Sigmoid colon (tissue), 7 donors: Measurements from ENCODE around the gene FLVCR1. TPM values are rescaled to one million over a fixed set of nuclear protein-coding genes. Genes with fewer than 3 reads are reported as not detected.

Source experiments
- DNase-seq: peaks from one replicate; pipeline ENCODE4 v3.0.0-alpha.2; 2019
- H3K27ac ChIP-seq, 4 donors: fragments of 200-600 bp; sonication (generic); one replicate each; pipeline ENCODE4 v1.5.1; 2016 to 2019; ENCODE audit warnings: mild to moderate bottlenecking in 1 of 4
- H3K27me3 ChIP-seq, 3 donors: fragments of 200-600 bp; sonication (generic); one replicate each; pipeline ENCODE4 v1.5.1; 2019; ENCODE audit warnings: mild to moderate bottlenecking in 1 of 3
- H3K36me3 ChIP-seq, 4 donors: fragments of 200-600 bp; sonication (generic); one replicate each; pipeline ENCODE4 v1.5.1; 2016 to 2019
- H3K4me1 ChIP-seq, 4 donors: fragments of 200-600 bp; sonication (generic); one replicate each; pipeline ENCODE4 v1.5.1; 2017 to 2019
- H3K4me3 ChIP-seq, 4 donors: fragments of 200-600 bp; sonication (generic); one replicate each; pipeline ENCODE4 v1.5.1; 2017 to 2019; ENCODE audit warnings: mild to moderate bottlenecking in 2 of 4, moderate library complexity in 1 of 4
- H3K9me3 ChIP-seq, 4 donors: fragments of 200-600 bp in 3 of 4; sonication (generic) in 3 of 4; one replicate each; pipeline versions ENCODE4 v1.5.1 to v1.6.1; 2013 to 2019
- CTCF ChIP-seq, 4 experiments: fragments of 450-650 bp in 3 of 4; fragments of 200-600 bp in 1 of 4; IDR thresholded peaks; one replicate each; pipeline ENCODE4 v1.5.1; 2016 to 2019; ENCODE audit warnings: antibody characterized with exemption in 4 of 4, mild to moderate bottlenecking in 3 of 4, moderate library complexity in 2 of 4
- EP300 ChIP-seq, 4 donors: sonication (generic); formaldehyde crosslinking; IDR thresholded peaks; one replicate each; pipeline ENCODE4 v1.6.1; 2017; ENCODE audit warnings: antibody characterized with exemption in 4 of 4
- POLR2A ChIP-seq, 2 donors: fragments of 450-650 bp; IDR thresholded peaks; one replicate each; pipeline ENCODE4 v1.6.1; 2016; ENCODE audit warnings: antibody characterized with exemption in 2 of 2, mild to moderate bottlenecking in 2 of 2, moderate library complexity in 2 of 2
- POLR2AphosphoS5 ChIP-seq, 4 donors: sonication (generic); formaldehyde crosslinking; IDR thresholded peaks; one replicate each; pipeline ENCODE4 v1.6.1; 2017; ENCODE audit warnings: antibody characterized with exemption in 4 of 4
- WGBS, 2 donors: extraction: QIAGEN DNeasy Blood & Tissue Kit; methylation state at CpG; one replicate each; pipeline ENCODE4 v1.1.7; 2013; 5-methylcytosine and 5-hydroxymethylcytosine counted together
- intact Hi-C: fragments of 100-400 bp; cut with DNase I; formaldehyde crosslinking; loops from one replicate; pipeline ENCODE4 v1.15.1; 2023
- polyA plus RNA-seq, 3 donors: library from polyadenylated mRNA; stranded (reverse); fragments of 200-250 nt; gene quantifications; one replicate each; pipeline ENCODE4 v1.2.3, GENCODE V29; 2013
- total RNA-seq, 4 donors: library from RNA; depleted of rRNA; stranded (reverse); fragments of >200 nt; gene quantifications; one replicate each; pipeline ENCODE4 v1.1.0, GENCODE V29; 2016
- donor health status: healthy with polysubstance abuse.
- donor health status: Bipolar disorder and iron deficiency.
- donor health status: healthy.

The FLVCR1 gene
- total and polyA plus RNA-seq, 7 donors: 0.60 to 6.9 (median 3.3) TPM

- H3K27me3 ChIP-seq: no peaks in the 10 kb centered on the region
- no peak for TF ChIP-seq EP300 (IDR thresholded peaks at IDR 0.05)
- no peaks in the 10 kb centered on the region for H3K36me3 ChIP-seq
- no peak overlapping the region for H3K27ac ChIP-seq
- H3K4me1 ChIP-seq: peaks cover 0 to 7% (median 5%) of the 10 kb centered on the region in 4 donors
- 86 to 93% methylated on average over 5 of the region's 5 CpGs for WGBS, 2 donors
- H3K4me3 ChIP-seq: no peak overlapping the region
- no peak for DNase-seq
- intact Hi-C loops: loop anchor here (10.0 kb wide), 1 partner anchor 287 kb away; no protein-coding TSS in a partner anchor
- no peaks in the 10 kb centered on the region for H3K9me3 ChIP-seq
Measured at GRCh38 chr1:212852105-212852688, 5.9 kb upstream of the FLVCR1 start.

- intact Hi-C loops: loop anchor here (10.0 kb wide), 1 partner anchor 289 kb away; no protein-coding TSS in a partner anchor
- Histone ChIP-seq H3K27ac (no peak overlapping the region), H3K4me1 (peaks cover 0 to 12% (median 7%) of the 10 kb centered on the region in 4 donors), H3K36me3 (no peaks in the 10 kb centered on the region), H3K9me3 (no peaks in the 10 kb centered on the region), H3K4me3 (no peak overlapping the region), H3K27me3 (no peaks in the 10 kb centered on the region)
- no peak for TF ChIP-seq CTCF (IDR thresholded peaks at IDR 0.05)
- TF ChIP-seq EP300 (IDR thresholded peaks at IDR 0.05): no peak
- no peak for TF ChIP-seq POLR2A (IDR thresholded peaks at IDR 0.05)
- no peak for TF ChIP-seq POLR2AphosphoS5 (IDR thresholded peaks at IDR 0.05)
- WGBS, 2 donors: 27 to 79% methylated on average over 5 of the region's 5 CpGs
- no peak for DNase-seq
Measured at GRCh38 chr1:212853658-212854057, 4.4 kb upstream of the FLVCR1 start.

GRCh38 chr1:212856755-212857154 is 1.3 kb upstream of the FLVCR1 start:
- H3K4me3 ChIP-seq: no peak overlapping the region
- H3K27ac ChIP-seq: peak overlapping the region in 3 of 4 donors; percentile 90 to 93 (median 93)
- TF ChIP-seq POLR2AphosphoS5 (IDR thresholded peaks at IDR 0.05): no peak
- TF ChIP-seq CTCF (IDR thresholded peaks at IDR 0.05): no peak
- TF ChIP-seq POLR2A (IDR thresholded peaks at IDR 0.05): no peak
- no peak for TF ChIP-seq EP300 (IDR thresholded peaks at IDR 0.05)
- H3K9me3 ChIP-seq: no peaks in the 10 kb centered on the region
- DNase-seq: no peak
- peaks cover 0 to 39% (median 30%) of the 10 kb centered on the region in 4 donors for H3K4me1 ChIP-seq
- intact Hi-C loops: loop anchor here (10.0 kb wide), 1 partner anchor 292 kb away; no protein-coding TSS in a partner anchor
- WGBS, 2 donors: 92 to 95% methylated on average over 16 of the region's 16 CpGs
- H3K36me3 ChIP-seq: no peaks in the 10 kb centered on the region
- H3K27me3 ChIP-seq: no peaks in the 10 kb centered on the region

- H3K36me3 ChIP-seq: peaks cover 0 to under 1% (median 0%) of the 10 kb centered on the region in 4 donors
- H3K4me3 ChIP-seq: peak overlapping the region; percentile 81 to 98 (median 92)
- no peaks in the 10 kb centered on the region for H3K9me3 ChIP-seq
- intact Hi-C loops: loop anchor here (2.0 to 10.0 kb wide), 2 partner anchors 66 to 294 kb away; no protein-coding TSS in a partner anchor
- no peaks in the 10 kb centered on the region for H3K27me3 ChIP-seq
- H3K27ac ChIP-seq: peak overlapping the region; percentile 88 to 93 (median 92)
- TF ChIP-seq CTCF (IDR thresholded peaks at IDR 0.05) (no peak), EP300 (IDR thresholded peaks at IDR 0.05) (no peak), POLR2A (IDR thresholded peaks at IDR 0.05) (no peak)
- DNase-seq: peak; percentile 72
- peaks cover 0 to 39% (median 30%) of the 10 kb centered on the region in 4 donors for H3K4me1 ChIP-seq
- 6 to 7% methylated on average over 54 of the region's 54 CpGs for WGBS, 2 donors
Measured at GRCh38 chr1:212858461-212859265, 588 bp downstream of the FLVCR1 start.
